ENCODE data around the gene MFAP4.

MFAP4 gene

GRCh38 chr17:19421219-19421618 lies 34.2 kb upstream of the MFAP4 start:
- TF ChIP-seq EP300 (IDR thresholded peaks at IDR 0.05; ENCODE audit: borderline replicate concordance) (no peak), FOXM1 (IDR thresholded peaks at IDR 0.05; ENCODE audit: borderline replicate concordance, low read depth) (no peak), TAF1 (IDR thresholded peaks at IDR 0.05; ENCODE audit: low read depth) (no peak), EGR1 (IDR thresholded peaks at IDR 0.05) (no peak), CEBPB (IDR thresholded peaks at IDR 0.05) (no peak)

DNA sequence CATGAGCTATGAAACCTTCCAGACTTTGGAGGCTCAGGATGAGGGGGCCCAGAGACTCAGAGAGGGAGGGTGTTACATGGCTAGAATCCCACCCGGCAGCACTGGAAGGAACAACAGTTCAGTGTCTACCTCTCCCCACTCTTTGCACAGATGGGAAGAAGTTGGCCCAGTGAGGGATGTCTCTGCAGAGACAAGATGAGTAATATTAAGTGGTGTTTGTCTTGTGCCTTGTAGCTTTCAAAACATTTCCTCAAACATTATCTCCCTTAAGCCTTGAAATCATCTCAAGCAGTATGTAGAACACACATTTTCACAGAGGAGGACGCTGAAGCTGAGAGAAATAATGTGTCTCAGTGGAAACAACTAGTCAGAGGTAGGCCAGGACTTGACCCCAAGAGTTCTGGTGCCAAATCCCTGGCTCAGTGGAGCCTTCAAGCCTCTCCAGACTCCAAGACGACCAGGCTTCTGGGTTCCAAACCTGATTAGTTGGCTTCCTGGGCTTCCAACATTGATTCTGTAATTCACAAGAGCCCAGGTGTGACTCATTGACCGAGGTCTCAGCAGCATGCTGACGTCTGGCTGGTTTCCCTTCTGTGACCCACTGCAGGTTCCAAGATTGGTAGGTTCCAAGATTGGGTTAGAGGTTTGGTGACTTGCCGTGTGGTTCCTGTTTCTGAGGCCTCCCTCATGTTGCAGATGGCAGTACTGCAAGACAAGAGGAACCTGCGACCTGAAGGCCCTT lies 31.4 kb upstream of the MFAP4 start:
- TF ChIP-seq EP300 (IDR thresholded peaks at IDR 0.05; ENCODE audit: borderline replicate concordance), result no peak
- TF ChIP-seq REST (IDR thresholded peaks at IDR 0.05; ENCODE audit: low read depth), result no peak
- TF ChIP-seq TAF1 (IDR thresholded peaks at IDR 0.05; ENCODE audit: low read depth), result no peak
- no peak for TF ChIP-seq TEAD4 (IDR thresholded peaks at IDR 0.05)
- no peak for TF ChIP-seq CEBPB (IDR thresholded peaks at IDR 0.05)
- no peak for TF ChIP-seq NFIC (IDR thresholded peaks at IDR 0.05)
- TF ChIP-seq ZBTB7A (IDR thresholded peaks at IDR 0.05; ENCODE audit: low read depth), result no peak
- TF ChIP-seq YY1 (IDR thresholded peaks at IDR 0.05; ENCODE audit: low read depth), result no peak
- TF ChIP-seq, protein P1, sequence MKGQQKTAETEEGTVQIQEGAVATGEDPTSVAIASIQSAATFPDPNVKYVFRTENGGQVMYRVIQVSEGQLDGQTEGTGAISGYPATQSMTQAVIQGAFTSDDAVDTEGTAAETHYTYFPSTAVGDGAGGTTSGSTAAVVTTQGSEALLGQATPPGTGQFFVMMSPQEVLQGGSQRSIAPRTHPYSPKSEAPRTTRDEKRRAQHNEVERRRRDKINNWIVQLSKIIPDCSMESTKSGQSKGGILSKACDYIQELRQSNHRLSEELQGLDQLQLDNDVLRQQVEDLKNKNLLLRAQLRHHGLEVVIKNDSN (IDR thresholded peaks at IDR 0.05), result no peak
- TF ChIP-seq FOXM1 (IDR thresholded peaks at IDR 0.05; ENCODE audit: borderline replicate concordance, low read depth), result no peak
- TF ChIP-seq MAX (IDR thresholded peaks at IDR 0.05), result no peak
- TF ChIP-seq TCF12 (IDR thresholded peaks at IDR 0.05; ENCODE audit: low read depth), result no peak
- TF ChIP-seq EGR1 (IDR thresholded peaks at IDR 0.05), result no peak
- TF ChIP-seq RAD21 (IDR thresholded peaks at IDR 0.05; ENCODE audit: low read depth), result no peak
- no peak for TF ChIP-seq CREB1 (IDR thresholded peaks at IDR 0.05; ENCODE audit: low read depth)

GRCh38 chr17:19417611-19418010 lies 30.6 kb upstream of the MFAP4 start:
- no peak for TF ChIP-seq TAF1 (IDR thresholded peaks at IDR 0.05; ENCODE audit: low read depth)
- TF ChIP-seq EGR1 (IDR thresholded peaks at IDR 0.05), result no peak
- TF ChIP-seq REST (IDR thresholded peaks at IDR 0.05; ENCODE audit: low read depth), result no peak
- no peak for TF ChIP-seq CREB1 (IDR thresholded peaks at IDR 0.05; ENCODE audit: low read depth)
- TF ChIP-seq FOXM1 (IDR thresholded peaks at IDR 0.05; ENCODE audit: borderline replicate concordance, low read depth), result no peak
- TF ChIP-seq ZBTB7A (IDR thresholded peaks at IDR 0.05; ENCODE audit: low read depth), result no peak
- TF ChIP-seq YY1 (IDR thresholded peaks at IDR 0.05; ENCODE audit: low read depth), result no peak
- TF ChIP-seq, protein P1 (IDR thresholded peaks at IDR 0.05), result no peak
- no peak for TF ChIP-seq MAX (IDR thresholded peaks at IDR 0.05)

GRCh38 chr17:19415806-19416775 lies 29.1 kb upstream of the MFAP4 start:
- TF ChIP-seq, protein P1 (IDR thresholded peaks at IDR 0.05), result no peak
- no peak for TF ChIP-seq EGR1 (IDR thresholded peaks at IDR 0.05)
- no peak for TF ChIP-seq REST (IDR thresholded peaks at IDR 0.05; ENCODE audit: low read depth)
- TF ChIP-seq NFIC (IDR thresholded peaks at IDR 0.05), result no peak
- no peak for TF ChIP-seq RAD21 (IDR thresholded peaks at IDR 0.05; ENCODE audit: low read depth)
- no peak for TF ChIP-seq CEBPB (IDR thresholded peaks at IDR 0.05)
- no peak for TF ChIP-seq CREB1 (IDR thresholded peaks at IDR 0.05; ENCODE audit: low read depth)
- TF ChIP-seq TEAD4 (IDR thresholded peaks at IDR 0.05), result no peak
- no peak for TF ChIP-seq YY1 (IDR thresholded peaks at IDR 0.05; ENCODE audit: low read depth)
- TF ChIP-seq FOXM1 (IDR thresholded peaks at IDR 0.05; ENCODE audit: borderline replicate concordance, low read depth), result no peak
- TF ChIP-seq TAF1 (IDR thresholded peaks at IDR 0.05; ENCODE audit: low read depth), result no peak
- no peak for TF ChIP-seq ZBTB7A (IDR thresholded peaks at IDR 0.05; ENCODE audit: low read depth)
- TF ChIP-seq TCF12 (IDR thresholded peaks at IDR 0.05; ENCODE audit: low read depth), result no peak
- TF ChIP-seq MAX (IDR thresholded peaks at IDR 0.05), result no peak
- no peak for TF ChIP-seq EP300 (IDR thresholded peaks at IDR 0.05; ENCODE audit: borderline replicate concordance)
